ENCODE data around the gene LIME1. TPM values are rescaled to one million over a fixed set of nuclear protein-coding genes. Genes with fewer than 3 reads are reported as not detected.

The LIME1 gene
- total and polyA plus RNA-seq, 2 donors (not counting 1 experiment from before 2014, with no cell fraction given), result 0.68 to 3.5 TPM

DNA sequence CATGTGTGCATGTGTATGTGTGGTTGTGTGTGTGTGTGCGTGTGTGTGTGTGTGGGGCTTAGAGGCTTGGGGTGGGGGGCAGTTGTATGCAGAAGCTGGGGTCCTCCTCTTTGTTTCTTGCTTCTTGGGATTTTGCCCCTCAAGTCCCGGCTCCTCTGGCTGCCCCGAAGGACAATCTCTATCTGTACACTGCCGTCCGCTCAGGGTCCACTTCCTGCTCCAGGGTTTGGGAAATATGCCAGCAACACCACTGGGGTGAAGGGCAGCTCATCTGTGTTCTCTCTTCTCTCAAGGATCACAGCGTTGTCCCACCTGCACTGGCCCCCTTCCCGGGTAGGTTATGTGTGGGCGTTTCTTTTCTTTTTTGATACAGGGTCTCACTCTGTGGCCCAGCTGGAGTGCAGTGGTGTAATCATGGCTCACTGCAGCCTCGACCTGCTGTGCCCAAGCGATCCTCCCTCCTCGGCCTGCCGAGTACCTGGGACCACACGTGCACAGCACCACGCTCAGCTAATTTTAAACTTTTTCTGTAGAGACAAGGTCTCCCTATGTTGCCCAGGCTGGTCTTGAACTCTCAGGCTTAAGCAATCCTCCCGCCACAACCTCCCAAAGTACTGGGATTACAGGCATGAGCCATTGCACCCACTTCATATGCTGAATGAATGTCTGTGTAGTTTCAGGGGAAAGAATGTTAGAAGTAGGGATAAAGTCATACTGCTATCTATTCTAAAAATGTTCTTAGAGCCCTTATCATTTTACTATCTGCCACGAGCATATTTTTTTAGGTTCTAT lies 28.8 kb downstream of the LIME1 start:
- Histone ChIP-seq H3K36me3 (ENCODE audit: control insufficient read depth, insufficient read depth, low read length) (no peaks in the 10 kb centered on the region), H2AFZ (ENCODE audit: low read length) (no peak overlapping the region), H3K4me2 (ENCODE audit: extremely low read depth, insufficient read depth, low read length) (no peak overlapping the region), H3K4me3 (replicated peaks in 1 of 4; ENCODE audit: control extremely low read depth in 1 of 4, insufficient read depth in 1 of 4, low read depth in 3 of 4, low read length in 4 of 4) (no peak overlapping the region), H3K9ac (ENCODE audit: insufficient read depth, low read length) (no peak overlapping the region), H3K4me1 (ENCODE audit: control insufficient read depth, extremely low read depth, insufficient read depth, low read length) (no peaks in the 10 kb centered on the region), H3K27me3 (ENCODE audit: control insufficient read depth, insufficient read depth, low read length) (no peaks in the 10 kb centered on the region), H3K9me3 (ENCODE audit: control insufficient read depth, insufficient read depth, low read depth, low read length) (no peaks in the 10 kb centered on the region), H3K79me2 (ENCODE audit: control insufficient read depth, insufficient read depth, low read length) (no peaks in the 10 kb centered on the region), H4K20me1 (ENCODE audit: control insufficient read depth, extremely low read depth, insufficient read depth, low read length) (no peaks in the 10 kb centered on the region), H3K27ac (ENCODE audit: insufficient read depth, low read length) (no peak overlapping the region)
- no peak for DNase-seq (ENCODE audit: low read depth in 2 of 2)
- TF ChIP-seq EZH2 (IDR thresholded peaks at IDR 0.05; ENCODE audit: low read length, missing control alignments), result no peak
- TF ChIP-seq, protein P1, sequence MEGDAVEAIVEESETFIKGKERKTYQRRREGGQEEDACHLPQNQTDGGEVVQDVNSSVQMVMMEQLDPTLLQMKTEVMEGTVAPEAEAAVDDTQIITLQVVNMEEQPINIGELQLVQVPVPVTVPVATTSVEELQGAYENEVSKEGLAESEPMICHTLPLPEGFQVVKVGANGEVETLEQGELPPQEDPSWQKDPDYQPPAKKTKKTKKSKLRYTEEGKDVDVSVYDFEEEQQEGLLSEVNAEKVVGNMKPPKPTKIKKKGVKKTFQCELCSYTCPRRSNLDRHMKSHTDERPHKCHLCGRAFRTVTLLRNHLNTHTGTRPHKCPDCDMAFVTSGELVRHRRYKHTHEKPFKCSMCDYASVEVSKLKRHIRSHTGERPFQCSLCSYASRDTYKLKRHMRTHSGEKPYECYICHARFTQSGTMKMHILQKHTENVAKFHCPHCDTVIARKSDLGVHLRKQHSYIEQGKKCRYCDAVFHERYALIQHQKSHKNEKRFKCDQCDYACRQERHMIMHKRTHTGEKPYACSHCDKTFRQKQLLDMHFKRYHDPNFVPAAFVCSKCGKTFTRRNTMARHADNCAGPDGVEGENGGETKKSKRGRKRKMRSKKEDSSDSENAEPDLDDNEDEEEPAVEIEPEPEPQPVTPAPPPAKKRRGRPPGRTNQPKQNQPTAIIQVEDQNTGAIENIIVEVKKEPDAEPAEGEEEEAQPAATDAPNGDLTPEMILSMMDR (conservative IDR thresholded peaks at IDR 0.05 in 1 of 2, IDR thresholded peaks at IDR 0.05 in 1 of 2; ENCODE audit: low read depth in 1 of 2, low read length in 2 of 2), result no peak

DNA sequence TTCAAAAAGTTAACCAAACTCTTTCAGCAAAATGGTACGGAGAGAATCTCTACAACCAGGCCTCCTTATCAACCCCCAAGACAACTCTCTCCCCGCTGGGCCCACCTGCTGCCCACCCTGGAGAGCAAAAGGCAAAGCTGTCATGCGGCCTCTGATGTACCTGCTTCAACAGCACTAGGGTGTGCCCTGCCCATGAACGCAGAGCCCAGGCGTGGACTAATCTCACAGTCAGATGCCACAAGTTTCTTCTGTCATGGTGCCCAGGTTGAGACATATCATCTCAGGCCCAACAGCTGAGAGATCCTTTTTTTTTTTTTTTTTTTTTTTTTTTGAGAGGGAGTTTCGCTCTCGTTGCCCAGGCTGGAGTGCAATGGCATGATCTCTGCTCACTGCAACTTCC lies 29.4 kb downstream of the LIME1 start:
- no peaks in the 10 kb centered on the region for H3K27me3 ChIP-seq (ENCODE audit: control insufficient read depth, insufficient read depth, low read length)
- H2AFZ ChIP-seq (ENCODE audit: low read length), result no peak overlapping the region
- no peak overlapping the region for H3K4me2 ChIP-seq (ENCODE audit: extremely low read depth, insufficient read depth, low read length)
- no peak for TF ChIP-seq EZH2 (IDR thresholded peaks at IDR 0.05; ENCODE audit: low read length, missing control alignments)
- TF ChIP-seq, protein P1 (conservative IDR thresholded peaks at IDR 0.05 in 1 of 2, IDR thresholded peaks at IDR 0.05 in 1 of 2; ENCODE audit: low read depth in 1 of 2, low read length in 2 of 2), result no peak
- H3K36me3 ChIP-seq (ENCODE audit: control insufficient read depth, insufficient read depth, low read length), result no peaks in the 10 kb centered on the region
- H3K79me2 ChIP-seq (ENCODE audit: control insufficient read depth, insufficient read depth, low read length), result no peaks in the 10 kb centered on the region
- no peak overlapping the region for H3K27ac ChIP-seq (ENCODE audit: insufficient read depth, low read length)
- H4K20me1 ChIP-seq (ENCODE audit: control insufficient read depth, extremely low read depth, insufficient read depth, low read length), result no peaks in the 10 kb centered on the region
- no peak for DNase-seq (ENCODE audit: low read depth in 2 of 2)
- no peak overlapping the region for H3K4me3 ChIP-seq (replicated peaks in 1 of 4; ENCODE audit: control extremely low read depth in 1 of 4, insufficient read depth in 1 of 4, low read depth in 3 of 4, low read length in 4 of 4)
- no peaks in the 10 kb centered on the region for H3K4me1 ChIP-seq (ENCODE audit: control insufficient read depth, extremely low read depth, insufficient read depth, low read length)
- no peak overlapping the region for H3K9ac ChIP-seq (ENCODE audit: insufficient read depth, low read length)
- H3K9me3 ChIP-seq (ENCODE audit: control insufficient read depth, insufficient read depth, low read depth, low read length), result no peaks in the 10 kb centered on the region

DNA sequence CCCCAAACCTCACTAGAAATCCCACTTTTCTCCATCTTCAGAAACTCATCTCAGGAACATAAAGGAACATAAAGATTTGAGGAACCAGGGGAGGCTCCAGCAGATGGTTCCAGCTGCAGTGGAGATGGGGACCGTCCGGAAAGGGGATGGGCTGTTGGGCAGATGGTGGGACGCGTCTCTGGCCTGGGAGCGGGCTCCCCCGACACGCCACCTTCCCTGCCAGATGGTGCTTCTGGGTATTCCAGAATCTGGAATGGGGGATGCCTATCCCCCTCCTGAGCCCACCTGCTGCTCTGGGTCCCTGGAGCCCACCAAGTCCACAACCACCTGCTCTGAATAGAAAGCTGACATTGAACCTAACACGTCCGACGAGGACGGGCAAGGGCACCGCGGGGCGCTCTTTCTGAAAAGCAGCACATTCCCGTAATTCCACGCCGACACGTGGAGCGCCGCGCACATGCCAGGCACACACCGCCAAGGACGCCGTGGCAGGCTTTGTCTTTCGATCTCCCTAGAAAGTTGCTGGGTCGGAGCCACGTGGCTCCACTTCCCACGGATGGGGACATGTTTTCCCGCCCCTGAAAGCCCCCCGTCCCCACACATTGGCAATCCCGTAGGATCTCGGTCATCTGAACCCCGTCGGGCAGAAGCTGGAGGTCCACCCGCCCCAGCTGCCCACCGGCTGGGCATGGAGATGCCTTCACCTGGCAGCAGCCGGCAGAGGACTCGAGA lies 30.4 kb downstream of the LIME1 start:
- no peak overlapping the region for H2AFZ ChIP-seq (ENCODE audit: low read length)
- H3K9me3 ChIP-seq (ENCODE audit: control insufficient read depth, insufficient read depth, low read depth, low read length), result no peaks in the 10 kb centered on the region
- TF ChIP-seq, protein P1 (conservative IDR thresholded peaks at IDR 0.05 in 1 of 2, IDR thresholded peaks at IDR 0.05 in 1 of 2; ENCODE audit: low read depth in 1 of 2, low read length in 2 of 2), result no peak
- no peak overlapping the region for H3K4me2 ChIP-seq (ENCODE audit: extremely low read depth, insufficient read depth, low read length)
- no peak for DNase-seq (ENCODE audit: low read depth in 2 of 2)
- H3K27me3 ChIP-seq (ENCODE audit: control insufficient read depth, insufficient read depth, low read length), result no peaks in the 10 kb centered on the region
- no peak overlapping the region for H3K4me3 ChIP-seq (replicated peaks in 1 of 4; ENCODE audit: control extremely low read depth in 1 of 4, insufficient read depth in 1 of 4, low read depth in 3 of 4, low read length in 4 of 4)
- H3K4me1 ChIP-seq (ENCODE audit: control insufficient read depth, extremely low read depth, insufficient read depth, low read length), result no peaks in the 10 kb centered on the region
- no peaks in the 10 kb centered on the region for H4K20me1 ChIP-seq (ENCODE audit: control insufficient read depth, extremely low read depth, insufficient read depth, low read length)
- no peaks in the 10 kb centered on the region for H3K79me2 ChIP-seq (ENCODE audit: control insufficient read depth, insufficient read depth, low read length)
- H3K9ac ChIP-seq (ENCODE audit: insufficient read depth, low read length), result no peak overlapping the region
- no peaks in the 10 kb centered on the region for H3K36me3 ChIP-seq (ENCODE audit: control insufficient read depth, insufficient read depth, low read length)
- no peak overlapping the region for H3K27ac ChIP-seq (ENCODE audit: insufficient read depth, low read length)

Data from fibroblast of lung (primary cell).